ENCODE data around the gene SFI1. TPM values are rescaled to one million over a fixed set of nuclear protein-coding genes. Genes with fewer than 3 reads are reported as not detected.

Gene SFI1
- total RNA-seq, 1 experiment from 2014 or later, result 55.2 TPM

GRCh38 chr22:31647066-31647465 is 150.7 kb downstream of the SFI1 start:
- Mint-ChIP-seq H3K4me1 (ENCODE audit: low read depth, unreplicated experiment) (no peaks in the 10 kb centered on the region), H3K9me3 (ENCODE audit: unreplicated experiment) (no peaks in the 10 kb centered on the region), H3K36me3 (ENCODE audit: insufficient read depth, unreplicated experiment) (peaks cover 61% of the 10 kb centered on the region), H3K27me3 (ENCODE audit: insufficient read depth, unreplicated experiment) (no peaks in the 10 kb centered on the region), H3K4me3 (ENCODE audit: unreplicated experiment) (no peak overlapping the region), H3K27ac (ENCODE audit: unreplicated experiment) (peak overlapping the region; percentile 83)
- no peaks in the 10 kb centered on the region for H3K27me3 ChIP-seq (replicated peaks; ENCODE audit: control insufficient read depth, insufficient read depth, low read length)
- BruUV-seq (replicated peaks), result TSS peak; percentile 85
- H3K36me3 ChIP-seq (ENCODE audit: control insufficient read depth, insufficient read depth, low read length), result no peaks in the 10 kb centered on the region; the same call in 1 of the 2 replicates
- ChIA-PET CTCF (interaction anchor here (1.3 kb wide), 1 partner anchor 15 kb away, joined by 4 read pairs; the partner anchor contains the start of gene PISD), POLR2A (interaction anchor here (2.3 kb wide), 1 partner anchor 15 kb away, joined by 22 read pairs; the partner anchor contains the start of gene PISD)
- H3K9me3 ChIP-seq, result no peaks in the 10 kb centered on the region
- H3K4me3 ChIP-seq (ENCODE audit: low read depth, low read length), result no peak overlapping the region
- intact Hi-C loops (cut with micrococcal nuclease; ENCODE audit: unreplicated experiment), result loop anchor here (2.0 kb wide), 1 partner anchor 16 kb away; the partner anchor contains the start of gene PISD
- no peak for DNase-seq
- no peak for TF ChIP-seq CTCF (IDR thresholded peaks at IDR 0.05; ENCODE audit: insufficient read depth in 1 of 2, low read depth in 1 of 2, low read length in 1 of 2, severe bottlenecking in 1 of 2, unreplicated experiment in 1 of 2)
- H3K4me1 ChIP-seq, result peaks cover 50% of the 10 kb centered on the region

- H3K36me3 Mint-ChIP-seq (ENCODE audit: insufficient read depth, unreplicated experiment), result peaks cover 55% of the 10 kb centered on the region
- POLR2A ChIA-PET, result interaction anchor here (2.3 kb wide), 1 partner anchor 14 kb away, joined by 22 read pairs; the partner anchor contains the start of gene PISD
- no peaks in the 10 kb centered on the region for H3K9me3 Mint-ChIP-seq (ENCODE audit: unreplicated experiment)
- H3K27ac Mint-ChIP-seq (ENCODE audit: unreplicated experiment), result peak overlapping the region; percentile 83
- peaks cover 50% of the 10 kb centered on the region for H3K4me1 ChIP-seq
- no peaks in the 10 kb centered on the region for H3K27me3 Mint-ChIP-seq (ENCODE audit: insufficient read depth, unreplicated experiment)
- no peaks in the 10 kb centered on the region for H3K27me3 ChIP-seq (replicated peaks; ENCODE audit: control insufficient read depth, insufficient read depth, low read length)
- no peak overlapping the region for H3K4me3 ChIP-seq (ENCODE audit: low read depth, low read length)
- H3K36me3 ChIP-seq (ENCODE audit: control insufficient read depth, insufficient read depth, low read length), result no peaks in the 10 kb centered on the region; the same call in 1 of the 2 replicates
- CTCF ChIA-PET, result no interaction called here
- TF ChIP-seq CTCF (IDR thresholded peaks at IDR 0.05; ENCODE audit: insufficient read depth in 1 of 2, low read depth in 1 of 2, low read length in 1 of 2, severe bottlenecking in 1 of 2, unreplicated experiment in 1 of 2), result no peak
- no TSS peak for BruUV-seq (replicated peaks)
- DNase-seq, result no peak
- H3K4me1 Mint-ChIP-seq (ENCODE audit: low read depth, unreplicated experiment), result no peaks in the 10 kb centered on the region
- no peak overlapping the region for H3K4me3 Mint-ChIP-seq (ENCODE audit: unreplicated experiment)
- intact Hi-C loops (cut with micrococcal nuclease; ENCODE audit: unreplicated experiment), result loop anchor here (2.0 kb wide), 1 partner anchor 15 kb away; the partner anchor contains the start of gene PISD
- H3K9me3 ChIP-seq, result no peaks in the 10 kb centered on the region
These were observed 151.4 kb downstream of the SFI1 start for GRCh38 chr22:31647523-31648320.

GRCh38 chr22:31650391-31650790 is 154.1 kb downstream of the SFI1 start:
- peaks cover 16% of the 10 kb centered on the region for H3K4me1 Mint-ChIP-seq (ENCODE audit: low read depth, unreplicated experiment)
- H3K36me3 ChIP-seq (ENCODE audit: control insufficient read depth, insufficient read depth, low read length), result no peaks in the 10 kb centered on the region; the same call in 1 of the 2 replicates
- BruUV-seq (replicated peaks), result no TSS peak
- H3K9me3 ChIP-seq, result no peaks in the 10 kb centered on the region
- H3K9me3 Mint-ChIP-seq (ENCODE audit: unreplicated experiment), result no peaks in the 10 kb centered on the region
- peak overlapping the region; percentile 72 for H3K27ac Mint-ChIP-seq (ENCODE audit: unreplicated experiment)
- intact Hi-C loops (cut with micrococcal nuclease; ENCODE audit: unreplicated experiment), result no loop called here
- no peak for TF ChIP-seq CTCF (IDR thresholded peaks at IDR 0.05; ENCODE audit: insufficient read depth in 1 of 2, low read depth in 1 of 2, low read length in 1 of 2, severe bottlenecking in 1 of 2, unreplicated experiment in 1 of 2)
- peak; percentile 56 to 68 for DNase-seq
- no peaks in the 10 kb centered on the region for H3K27me3 Mint-ChIP-seq (ENCODE audit: insufficient read depth, unreplicated experiment)
- CTCF ChIA-PET, result interaction anchor here (0.7 kb wide), 1 partner anchor 212 kb away, joined by 5 read pairs; no protein-coding TSS in a partner anchor
- POLR2A ChIA-PET, result interaction anchor here (0.7 to 3.2 kb wide), 2 partner anchors 8 to 11 kb away, joined by 9 to 28 read pairs; partner anchors contain the start of gene PISD
- peaks cover 64% of the 10 kb centered on the region for H3K4me1 ChIP-seq
- H3K4me3 Mint-ChIP-seq (ENCODE audit: unreplicated experiment), result no peak overlapping the region
- no peak overlapping the region for H3K4me3 ChIP-seq (ENCODE audit: low read depth, low read length)
- H3K36me3 Mint-ChIP-seq (ENCODE audit: insufficient read depth, unreplicated experiment), result peaks cover 37% of the 10 kb centered on the region
- no peaks in the 10 kb centered on the region for H3K27me3 ChIP-seq (replicated peaks; ENCODE audit: control insufficient read depth, insufficient read depth, low read length)
